AG04449 (cell line): ENCODE measurements around the gene RDX.

Experiments
- CTCF ChIA-PET: fragments of 350-600 bp; formaldehyde crosslinking; extraction: SDS; loops from one replicate; lab custom pipeline; 2021; ENCODE audit warnings: antibody characterized with exemption; lab: Yijun Ruan, JAX
- POLR2A ChIA-PET: fragments of 400-600, 350-600 bp; formaldehyde crosslinking; extraction: SDS; loops from one replicate; lab custom pipeline; 2020; ENCODE audit warnings: antibody characterized with exemption, inconsistent platforms; lab: Yijun Ruan, JAX
- DNase-seq: peaks from one replicate; pipeline ENCODE4 v3.0.0-alpha.2; 2010; ENCODE audit warnings: low read depth, low spot score
- H3K4me3 ChIP-seq: 2 replicates; pipeline ENCODE4 v1.5.1; 2011; ENCODE audit warnings: low read depth, mild to moderate bottlenecking, control low read depth, low read length
- CTCF ChIP-seq: IDR thresholded peaks from one replicate; pipeline ENCODE4 v1.5.1; 2011; ENCODE audit warnings: mild to moderate bottlenecking, moderate library complexity, low read length, control low read depth, inconsistent platforms; ENCODE audit not compliant: insufficient read depth; ENCODE audit errors: missing control alignments

RDX gene

GRCh38 chr11:110186456-110186855 is 110.0 kb downstream of the RDX start:
- ChIA-PET CTCF (interaction anchor here (4.6 kb wide), 1 partner anchor 12 kb away, joined by 22 read pairs; no protein-coding TSS in a partner anchor), POLR2A (no interaction called here)
- no peak for TF ChIP-seq CTCF
- H3K4me3 ChIP-seq = no peak overlapping the region
- no peak for DNase-seq

GRCh38 chr11:110185599-110185998 is 110.8 kb downstream of the RDX start:
- no peak for DNase-seq
- POLR2A ChIA-PET = no interaction called here
- CTCF ChIA-PET = interaction anchor here (1.2 to 4.6 kb wide), 3 partner anchors 11 to 240 kb away, joined by 3 to 22 read pairs (median 7); no protein-coding TSS in a partner anchor
- TF ChIP-seq CTCF = no peak
- no peak overlapping the region for H3K4me3 ChIP-seq

GRCh38 chr11:110185121-110185591 is 111.3 kb downstream of the RDX start:
- DNase-seq = no peak
- H3K4me3 ChIP-seq = no peak overlapping the region
- POLR2A ChIA-PET = no interaction called here

GRCh38 chr11:110184456-110184855 is 112.0 kb downstream of the RDX start:
- CTCF ChIA-PET = interaction anchor here (2.0 to 4.6 kb wide), 2 partner anchors 10 to 16 kb away, joined by 7 to 22 read pairs; no protein-coding TSS in a partner anchor
- H3K4me3 ChIP-seq = no peak overlapping the region
- POLR2A ChIA-PET = no interaction called here
- no peak for TF ChIP-seq CTCF
- no peak for DNase-seq

More at GRCh38 chr11:110185121-110185591, 111.3 kb downstream of the RDX start:
- CTCF ChIA-PET = interaction anchor here (1.2 to 4.6 kb wide), 3 partner anchors 11 to 240 kb away, joined by 3 to 22 read pairs (median 7); no protein-coding TSS in a partner anchor
- no peak for TF ChIP-seq CTCF

- no peak for TF ChIP-seq CTCF
- no peak for DNase-seq
- H3K4me3 ChIP-seq = no peak overlapping the region
- ChIA-PET CTCF (interaction anchor here (0.9 to 4.6 kb wide), 3 partner anchors 8 to 250 kb away, joined by 3 to 22 read pairs (median 11); no protein-coding TSS in a partner anchor), POLR2A (no interaction called here)
Observed at GRCh38 chr11:110182886-110183285, 113.5 kb downstream of the RDX start.

- POLR2A ChIA-PET = no interaction called here
- CTCF ChIA-PET = interaction anchor here (2.9 kb wide), 1 partner anchor 22 kb away, joined by 10 read pairs; no protein-coding TSS in a partner anchor
- TF ChIP-seq CTCF = no peak
- no peak for DNase-seq
- no peak overlapping the region for H3K4me3 ChIP-seq
Observed at GRCh38 chr11:110179064-110179463, 117.3 kb downstream of the RDX start.
